Measurements from ENCODE around the gene CHCHD6. TPM values are rescaled to one million over a fixed set of nuclear protein-coding genes. Genes with fewer than 3 reads are reported as not detected.

Gene CHCHD6
- total RNA-seq, 1 donor, result 9.1 TPM

GRCh38 chr3:126680667-126681055 lies 23.4 kb upstream of the CHCHD6 start:
- H3K4me3 ChIP-seq (ENCODE audit: low read depth, low read length), result no peak overlapping the region
- no peak for DNase-seq (ENCODE audit: low read depth)
- no peak for TF ChIP-seq CTCF (IDR thresholded peaks at IDR 0.05; ENCODE audit: insufficient read depth, low read depth, low read length)

GRCh38 chr3:126682009-126682408 lies 22.0 kb upstream of the CHCHD6 start:
- no peak for DNase-seq (ENCODE audit: low read depth)
- TF ChIP-seq CTCF (IDR thresholded peaks at IDR 0.05; ENCODE audit: insufficient read depth, low read depth, low read length), result no peak
- no peak overlapping the region for H3K4me3 ChIP-seq (ENCODE audit: low read depth, low read length)

GRCh38 chr3:126683069-126683468 lies 21.0 kb upstream of the CHCHD6 start:
- TF ChIP-seq CTCF (IDR thresholded peaks at IDR 0.05; ENCODE audit: insufficient read depth, low read depth, low read length), result no peak
- H3K4me3 ChIP-seq (ENCODE audit: low read depth, low read length), result no peak overlapping the region
- DNase-seq (ENCODE audit: low read depth), result no peak

GRCh38 chr3:126684218-126684751 lies 19.8 kb upstream of the CHCHD6 start:
- no peak overlapping the region for H3K4me3 ChIP-seq (ENCODE audit: low read depth, low read length)
- no peak for TF ChIP-seq CTCF (IDR thresholded peaks at IDR 0.05; ENCODE audit: insufficient read depth, low read depth, low read length)
- DNase-seq (ENCODE audit: low read depth), result no peak

- no peak overlapping the region for H3K4me3 ChIP-seq (ENCODE audit: low read depth, low read length)
- no peak for TF ChIP-seq CTCF (IDR thresholded peaks at IDR 0.05; ENCODE audit: insufficient read depth, low read depth, low read length)
- DNase-seq (ENCODE audit: low read depth), result no peak
Measured at GRCh38 chr3:126685021-126685420, 19.0 kb upstream of the CHCHD6 start.

GRCh38 chr3:126685493-126685892 lies 18.5 kb upstream of the CHCHD6 start:
- H3K4me3 ChIP-seq (ENCODE audit: low read depth, low read length), result no peak overlapping the region
- no peak for TF ChIP-seq CTCF (IDR thresholded peaks at IDR 0.05; ENCODE audit: insufficient read depth, low read depth, low read length)
- DNase-seq (ENCODE audit: low read depth), result no peak

GRCh38 chr3:126691765-126692164 lies 12.3 kb upstream of the CHCHD6 start:
- DNase-seq (ENCODE audit: low read depth), result no peak
- H3K4me3 ChIP-seq (ENCODE audit: low read depth, low read length), result no peak overlapping the region
- TF ChIP-seq CTCF (IDR thresholded peaks at IDR 0.05; ENCODE audit: insufficient read depth, low read depth, low read length), result no peak

Data from fibroblast of villous mesenchyme (primary cell).